NCI-H2171 treated with DMSO at 0.1 percent for 48 hours (cell line): ENCODE measurements around the gene CEP295NL.
"Not testable (repeated sequence)": the region's sequence is repeated elsewhere in the genome, so short reads cannot be mapped to it uniquely, and the experiment has no call there.

ENCODE experiments used
- DNase-seq: peaks from one replicate; lab custom pipeline; 2025; lab: John Stamatoyannopoulos, UW

Gene CEP295NL, protein sequence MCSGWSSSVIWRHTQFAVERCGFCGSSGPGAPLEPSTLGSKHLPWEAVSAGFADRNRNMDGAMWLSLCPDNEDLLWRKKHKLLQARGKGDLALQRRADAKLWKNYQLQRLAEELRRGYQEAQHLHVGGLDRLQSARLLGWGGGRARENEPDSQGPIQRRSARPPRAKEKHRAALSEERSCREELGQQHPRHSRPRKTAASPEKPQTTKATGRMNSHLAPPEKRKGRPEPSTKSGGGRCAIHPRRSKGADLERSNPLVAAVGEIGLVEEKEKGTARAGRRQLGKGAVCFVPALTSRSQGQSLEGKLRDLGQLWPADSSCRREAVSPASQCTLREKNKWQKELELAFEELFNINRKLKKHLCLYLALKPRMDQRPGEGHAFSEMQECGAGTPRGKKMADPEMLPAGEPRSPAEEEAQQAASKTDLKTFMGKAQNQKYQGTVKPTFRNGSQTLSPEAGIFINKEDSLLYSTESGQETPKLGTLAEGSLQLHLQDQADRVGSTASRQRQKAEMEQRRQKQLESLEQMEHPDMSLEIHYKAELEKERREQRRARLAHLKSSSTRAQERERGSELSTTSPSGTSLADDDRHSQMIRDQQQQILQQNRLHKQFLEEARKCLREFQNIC

DNA sequence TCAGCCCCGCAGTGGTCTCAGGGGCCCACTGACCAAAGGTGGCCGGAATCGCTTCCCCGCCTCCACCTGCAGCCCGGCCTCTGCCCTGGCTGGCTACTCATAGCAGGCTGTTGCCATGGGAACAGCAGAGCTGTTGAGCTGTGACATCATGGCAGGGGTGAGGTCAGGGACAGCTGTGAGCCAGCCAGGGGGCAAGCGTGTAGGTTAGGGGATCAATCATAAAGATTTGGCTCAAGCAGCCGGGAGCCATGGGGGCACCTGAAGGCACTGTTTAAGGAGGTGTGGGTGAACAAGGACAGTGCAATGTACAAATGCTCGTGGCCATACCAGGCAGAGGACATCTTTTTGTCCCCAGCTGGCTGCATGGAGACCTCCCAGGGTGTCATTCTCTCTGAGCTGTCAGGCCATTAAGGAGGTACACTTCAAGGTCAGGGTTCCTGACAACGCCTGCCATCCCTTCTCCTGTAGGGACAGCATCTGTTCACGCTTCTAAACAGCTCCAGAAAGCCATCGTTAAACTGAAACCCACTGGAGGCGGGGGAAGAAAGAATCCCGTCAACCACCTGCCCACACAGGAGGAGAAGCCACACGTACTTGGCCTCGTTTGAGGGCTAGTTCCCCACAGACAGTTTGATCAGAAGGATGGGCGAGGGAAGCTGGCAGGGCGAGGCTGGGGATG, at the start of gene CEP295NL:
CEP295NL (minus strand) TSS at position 101 of the 679 bp plus-strand sequence. CDS start 1,373 bp downstream, outside the sequence.
- no peak for DNase-seq

DNA sequence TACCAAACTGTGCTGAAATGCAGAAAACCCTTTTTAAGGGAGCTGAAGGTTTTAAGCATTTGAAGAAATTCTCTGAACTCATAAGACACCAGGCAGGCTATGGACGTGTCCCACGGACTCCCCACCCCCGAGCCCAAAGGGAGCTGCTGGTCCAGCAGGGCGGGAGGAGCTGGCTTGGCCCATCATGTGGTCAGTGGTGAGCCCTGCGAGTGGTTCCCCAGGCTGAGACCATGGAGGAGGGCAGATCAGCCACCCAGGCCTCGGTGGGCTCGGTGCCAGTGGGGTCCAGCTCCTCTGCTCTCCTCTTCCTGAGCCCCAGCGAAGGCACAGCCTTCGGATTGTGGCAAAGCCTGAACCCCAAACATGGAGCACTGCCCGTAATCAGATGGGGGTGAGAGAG, 49.7 kb upstream of the CEP295NL start:
- DNase-seq = no peak

- no peak for DNase-seq
Observed at GRCh38 chr17:78951967-78952551, 49.1 kb upstream of the CEP295NL start.

GRCh38 chr17:78950870-78951269, 47.9 kb upstream of the CEP295NL start:
- no peak for DNase-seq

GRCh38 chr17:78947235-78948149, 44.5 kb upstream of the CEP295NL start:
- no peak for DNase-seq

DNA sequence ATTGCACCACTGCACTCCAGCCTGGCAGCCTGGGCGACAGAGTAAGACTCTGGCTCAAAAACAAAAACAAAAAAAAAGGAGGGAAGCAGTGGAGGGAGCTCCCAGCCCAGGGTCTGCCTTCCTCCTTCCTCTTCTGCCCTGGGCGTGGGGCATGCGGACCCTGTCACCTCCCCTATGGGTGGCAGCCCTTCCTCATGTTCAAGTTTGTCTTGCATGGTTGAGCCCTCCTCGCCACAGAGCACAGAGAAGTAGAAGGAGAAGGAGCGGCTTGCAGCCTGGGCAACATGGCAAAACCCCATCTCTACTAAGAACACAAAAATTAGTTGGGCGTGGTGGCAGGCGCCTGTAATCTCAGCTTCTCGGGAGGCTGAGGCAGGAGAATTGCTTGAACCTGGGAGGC, 43.6 kb upstream of the CEP295NL start:
- DNase-seq = no peak

GRCh38 chr17:78946131-78946530, 43.1 kb upstream of the CEP295NL start:
- DNase-seq = no peak

DNA sequence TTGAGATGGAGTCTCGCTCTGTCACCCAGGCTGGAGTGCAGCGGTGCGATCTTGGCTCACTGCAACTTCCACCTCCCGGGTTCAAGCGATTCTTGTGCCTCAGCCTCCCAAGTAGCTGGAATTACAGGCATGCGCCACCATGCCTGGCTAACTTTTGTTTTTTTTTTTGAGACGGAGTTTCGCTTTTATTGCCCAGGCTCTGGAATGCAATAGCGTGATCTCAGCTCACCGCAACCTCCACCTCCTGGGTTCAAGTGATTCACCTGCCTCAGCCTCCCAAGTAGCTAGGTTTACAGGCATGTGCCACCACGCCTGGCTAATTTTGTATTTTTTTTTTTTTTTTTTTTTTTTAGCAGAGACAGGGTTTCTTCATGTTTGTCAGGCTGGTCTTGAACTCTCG, 42.5 kb upstream of the CEP295NL start:
- DNase-seq = not testable (repeated sequence)

DNA sequence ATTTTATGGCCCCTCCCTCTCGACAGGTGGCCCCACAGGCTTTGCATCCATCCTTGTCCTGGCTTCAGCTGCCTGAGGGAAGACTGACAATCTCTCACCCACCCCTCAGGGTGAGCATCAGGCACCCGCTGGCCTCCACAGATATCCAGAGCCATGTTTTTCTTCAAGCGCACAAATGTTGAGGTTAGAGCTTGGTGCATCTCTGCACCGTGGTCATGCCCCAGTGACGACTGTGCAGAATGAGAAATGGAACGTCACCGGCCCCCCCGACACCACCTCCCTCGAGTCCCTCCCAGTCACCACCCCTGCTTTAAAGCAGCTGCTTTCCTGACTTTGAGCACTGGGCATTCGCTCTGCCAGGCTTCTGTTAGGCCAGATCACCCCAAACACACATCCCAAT, 42.0 kb upstream of the CEP295NL start:
- DNase-seq = no peak

GRCh38 chr17:78944026-78944425, 41.0 kb upstream of the CEP295NL start:
- DNase-seq = no peak

GRCh38 chr17:78940708-78941107, 37.7 kb upstream of the CEP295NL start:
- DNase-seq = no peak

GRCh38 chr17:78940258-78940657, 37.3 kb upstream of the CEP295NL start:
- DNase-seq = no peak

DNA sequence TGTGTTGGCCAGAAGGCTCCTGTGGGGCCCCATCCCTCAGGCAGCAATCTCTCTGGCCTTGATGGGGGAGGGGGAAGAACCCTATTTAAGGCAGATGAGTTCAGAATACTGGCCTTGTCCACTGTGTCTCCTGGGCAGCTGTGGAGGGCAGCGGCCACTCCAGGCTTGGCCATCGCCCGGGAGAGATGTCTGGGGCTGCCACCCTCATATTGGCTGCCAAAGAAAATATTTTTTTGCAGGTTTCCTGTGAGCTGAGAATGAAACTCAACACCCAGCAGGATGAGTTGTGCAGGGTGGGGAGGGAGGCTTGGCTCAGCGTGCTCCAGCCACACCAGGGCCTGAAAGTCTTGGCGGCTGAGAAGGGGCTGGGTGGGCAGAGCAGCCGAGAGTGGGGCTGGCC, 36.6 kb upstream of the CEP295NL start:
- no peak for DNase-seq

DNA sequence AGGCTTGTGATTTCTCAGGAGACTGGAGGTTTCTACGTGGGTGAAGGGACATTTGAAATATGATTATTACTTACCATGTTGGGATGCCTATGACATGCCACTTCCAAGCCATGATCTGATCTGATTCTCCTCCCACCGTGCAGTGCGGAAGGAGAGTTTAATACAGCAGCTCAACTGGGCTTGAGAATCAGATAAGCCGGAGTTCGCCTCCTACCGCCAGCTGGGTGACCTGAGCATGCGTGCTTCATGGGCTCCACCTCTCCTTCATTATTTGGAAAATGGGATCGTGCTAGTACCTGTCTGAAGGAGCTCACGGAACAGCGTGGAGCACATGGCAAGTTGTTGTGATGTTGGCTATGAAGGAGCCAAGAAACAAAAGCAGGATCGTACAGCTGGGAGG, 34.6 kb upstream of the CEP295NL start:
- DNase-seq = no peak

GRCh38 chr17:78935419-78936323, 32.7 kb upstream of the CEP295NL start:
- DNase-seq = peak; percentile 83

DNA sequence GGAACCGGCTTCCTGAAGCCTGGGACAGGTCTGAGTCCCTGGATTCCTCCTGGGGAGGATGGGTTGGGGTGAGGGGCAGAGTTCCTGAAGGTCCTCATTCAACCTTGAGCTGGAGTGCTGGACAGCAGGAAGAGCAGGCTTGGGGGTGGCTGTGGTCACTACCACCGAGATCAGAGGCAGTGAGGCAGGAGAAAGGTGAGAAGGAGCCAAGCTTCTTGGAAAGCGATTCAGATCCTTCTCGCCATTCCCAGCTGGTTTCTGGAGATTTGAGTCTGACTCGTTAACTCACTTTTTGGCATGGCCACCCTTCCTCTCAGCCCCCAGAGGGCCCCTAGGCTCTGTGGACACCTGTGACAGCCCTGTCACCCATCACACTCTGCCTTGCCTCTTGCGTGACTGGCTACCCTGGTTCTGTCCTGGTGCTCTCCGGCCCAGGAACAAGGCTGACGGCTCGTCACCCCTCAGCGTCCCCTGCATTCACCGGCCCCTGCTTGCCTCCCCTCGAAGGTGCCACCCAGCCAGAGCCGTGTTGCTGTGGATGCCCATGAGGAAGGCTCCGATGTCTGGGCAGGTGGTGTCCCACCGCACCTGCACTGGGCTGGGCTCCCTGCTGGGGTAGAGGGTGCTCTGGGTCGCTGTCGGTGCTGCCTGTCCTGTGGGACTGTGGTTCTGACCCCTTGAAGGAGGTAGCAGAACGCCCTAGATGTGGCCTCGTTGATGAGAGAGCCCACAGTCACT, 31.8 kb upstream of the CEP295NL start:
- no peak for DNase-seq

- DNase-seq = peak; percentile 92
Observed at GRCh38 chr17:78933959-78934568, 31.1 kb upstream of the CEP295NL start.

- peak; percentile 60 for DNase-seq
Observed at GRCh38 chr17:78933025-78933958, 30.3 kb upstream of the CEP295NL start.
